ENCODE measurements around the gene MRPL36. TPM values are rescaled to one million over a fixed set of nuclear protein-coding genes. Genes with fewer than 3 reads are reported as not detected.

The MRPL36 gene
- total RNA-seq, 1 donor from 2014 or later, result 51.6 TPM

DNA sequence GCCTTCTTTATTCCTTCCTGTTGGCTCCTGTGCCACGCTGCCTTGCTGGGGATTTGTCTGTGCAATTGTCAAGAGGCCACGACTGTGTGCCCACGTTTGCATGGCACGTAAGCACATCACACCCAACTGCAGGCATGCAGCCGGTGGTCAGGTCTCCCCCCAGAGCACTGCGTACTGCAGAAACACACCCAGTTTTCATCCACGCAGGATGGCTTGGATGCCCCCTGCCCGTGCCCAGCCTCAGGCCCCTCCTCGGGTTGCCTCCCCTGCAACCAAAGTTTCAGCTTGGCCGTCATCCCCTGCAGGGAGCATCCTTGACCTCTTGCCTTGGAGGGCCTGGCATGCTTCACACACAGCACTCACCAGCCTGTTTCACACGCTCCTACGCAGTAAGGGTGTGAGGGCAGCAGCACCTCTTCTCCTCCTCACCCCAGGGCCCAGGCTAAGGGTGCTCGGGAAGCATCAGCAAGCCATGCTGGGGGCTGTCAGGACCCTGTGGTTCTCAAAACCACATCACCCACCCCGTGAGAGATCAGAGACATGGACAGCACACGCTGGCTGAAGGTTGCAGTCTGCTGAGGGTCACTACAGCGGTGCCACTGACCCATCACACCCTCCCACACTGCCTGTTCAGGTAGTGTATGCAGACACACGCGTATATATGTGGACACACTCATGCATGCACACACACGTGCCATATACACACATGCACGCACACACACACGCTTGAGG is 3.1 kb downstream of the MRPL36 start:
- DNase-seq (ENCODE audit: low read depth), result no peak

DNA sequence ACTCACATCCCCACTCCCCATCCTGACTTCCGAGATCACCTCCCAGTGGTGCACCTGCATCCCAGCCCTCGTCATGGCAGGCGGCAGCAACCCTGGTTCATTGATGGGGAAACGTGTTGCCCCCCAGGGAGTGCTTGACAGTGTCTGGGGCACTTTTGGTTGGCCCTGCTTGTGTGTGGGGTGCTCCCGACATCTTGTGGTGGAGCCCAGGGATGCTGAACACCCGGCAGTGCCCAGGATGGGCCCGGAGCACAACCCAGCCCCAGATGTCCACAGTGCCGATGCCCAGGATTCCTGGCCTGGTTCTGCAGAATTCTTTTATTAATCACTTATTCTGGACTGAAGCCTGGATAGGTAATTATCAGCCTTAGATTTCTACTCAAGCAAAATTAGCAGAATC is 3.7 kb downstream of the MRPL36 start:
- TF ChIP-seq, protein P1, sequence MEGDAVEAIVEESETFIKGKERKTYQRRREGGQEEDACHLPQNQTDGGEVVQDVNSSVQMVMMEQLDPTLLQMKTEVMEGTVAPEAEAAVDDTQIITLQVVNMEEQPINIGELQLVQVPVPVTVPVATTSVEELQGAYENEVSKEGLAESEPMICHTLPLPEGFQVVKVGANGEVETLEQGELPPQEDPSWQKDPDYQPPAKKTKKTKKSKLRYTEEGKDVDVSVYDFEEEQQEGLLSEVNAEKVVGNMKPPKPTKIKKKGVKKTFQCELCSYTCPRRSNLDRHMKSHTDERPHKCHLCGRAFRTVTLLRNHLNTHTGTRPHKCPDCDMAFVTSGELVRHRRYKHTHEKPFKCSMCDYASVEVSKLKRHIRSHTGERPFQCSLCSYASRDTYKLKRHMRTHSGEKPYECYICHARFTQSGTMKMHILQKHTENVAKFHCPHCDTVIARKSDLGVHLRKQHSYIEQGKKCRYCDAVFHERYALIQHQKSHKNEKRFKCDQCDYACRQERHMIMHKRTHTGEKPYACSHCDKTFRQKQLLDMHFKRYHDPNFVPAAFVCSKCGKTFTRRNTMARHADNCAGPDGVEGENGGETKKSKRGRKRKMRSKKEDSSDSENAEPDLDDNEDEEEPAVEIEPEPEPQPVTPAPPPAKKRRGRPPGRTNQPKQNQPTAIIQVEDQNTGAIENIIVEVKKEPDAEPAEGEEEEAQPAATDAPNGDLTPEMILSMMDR (IDR thresholded peaks at IDR 0.05; ENCODE audit: insufficient read depth, low read length, poor library complexity, severe bottlenecking), result no peak
- Histone ChIP-seq H3K4me3 (ENCODE audit: low read depth, low read length) (no peak overlapping the region), H3K36me3 (ENCODE audit: control insufficient read depth, insufficient read depth, low read length) (no peaks in the 10 kb centered on the region), H3K27me3 (ENCODE audit: control insufficient read depth, insufficient read depth, low read length) (no peaks in the 10 kb centered on the region)
- no peak for DNase-seq (ENCODE audit: low read depth)

More for the DNA sequence above, 3.1 kb downstream of the MRPL36 start:
- Histone ChIP-seq H3K4me3 (ENCODE audit: low read depth, low read length) (no peak overlapping the region), H3K27me3 (ENCODE audit: control insufficient read depth, insufficient read depth, low read length) (no peaks in the 10 kb centered on the region), H3K36me3 (ENCODE audit: control insufficient read depth, insufficient read depth, low read length) (no peaks in the 10 kb centered on the region)
- TF ChIP-seq, protein P1 (IDR thresholded peaks at IDR 0.05; ENCODE audit: insufficient read depth, low read length, poor library complexity, severe bottlenecking), result no peak

DNA sequence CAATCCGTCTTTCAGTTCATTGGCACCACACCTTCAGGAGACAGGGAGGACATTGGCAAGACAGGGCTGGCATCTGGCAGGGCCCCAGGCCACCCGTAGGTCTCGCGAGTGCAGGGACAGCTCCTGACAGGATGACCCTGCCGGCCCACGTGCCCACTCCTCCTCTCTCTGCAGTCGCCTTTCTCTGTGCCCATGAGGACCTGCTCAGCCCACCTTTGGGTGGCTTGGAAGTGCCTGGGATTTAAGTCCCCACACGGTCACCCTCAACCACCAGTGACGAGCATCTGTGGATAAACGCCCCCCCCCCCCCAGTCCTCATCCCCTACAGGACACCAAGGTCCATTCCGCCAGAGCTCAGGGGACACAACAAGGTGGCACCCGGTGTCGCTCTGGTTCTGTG is 4.1 kb downstream of the MRPL36 start:
- no peaks in the 10 kb centered on the region for H3K36me3 ChIP-seq (ENCODE audit: control insufficient read depth, insufficient read depth, low read length)
- TF ChIP-seq, protein P1 (IDR thresholded peaks at IDR 0.05; ENCODE audit: insufficient read depth, low read length, poor library complexity, severe bottlenecking), result no peak
- no peak for DNase-seq (ENCODE audit: low read depth)
- H3K4me3 ChIP-seq (ENCODE audit: low read depth, low read length), result no peak overlapping the region
- no peaks in the 10 kb centered on the region for H3K27me3 ChIP-seq (ENCODE audit: control insufficient read depth, insufficient read depth, low read length)

DNA sequence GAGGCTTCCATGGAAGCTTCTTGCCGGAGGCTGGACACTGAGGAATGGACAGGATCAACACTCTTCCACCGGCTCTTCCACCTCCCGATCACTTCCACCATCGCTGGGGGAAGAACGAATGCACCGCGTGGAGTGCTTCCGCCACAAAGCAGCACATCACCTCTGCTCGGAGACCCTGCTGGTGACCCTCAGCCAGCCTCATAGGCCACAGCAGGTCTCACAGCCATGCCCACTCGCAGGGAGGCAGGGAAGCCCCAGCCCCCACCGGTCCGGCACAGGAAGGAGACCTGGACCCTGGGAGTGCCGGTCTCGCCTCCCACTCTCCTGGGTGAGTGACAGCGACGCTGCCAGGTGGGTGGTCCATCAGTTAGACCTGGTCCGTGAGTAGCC is 4.7 kb downstream of the MRPL36 start:
- no peaks in the 10 kb centered on the region for H3K36me3 ChIP-seq (ENCODE audit: control insufficient read depth, insufficient read depth, low read length)
- no peak overlapping the region for H3K4me3 ChIP-seq (ENCODE audit: low read depth, low read length)
- H3K27me3 ChIP-seq (ENCODE audit: control insufficient read depth, insufficient read depth, low read length), result no peaks in the 10 kb centered on the region
- TF ChIP-seq, protein P1 (IDR thresholded peaks at IDR 0.05; ENCODE audit: insufficient read depth, low read length, poor library complexity, severe bottlenecking), result no peak
- no peak for DNase-seq (ENCODE audit: low read depth)

DNA sequence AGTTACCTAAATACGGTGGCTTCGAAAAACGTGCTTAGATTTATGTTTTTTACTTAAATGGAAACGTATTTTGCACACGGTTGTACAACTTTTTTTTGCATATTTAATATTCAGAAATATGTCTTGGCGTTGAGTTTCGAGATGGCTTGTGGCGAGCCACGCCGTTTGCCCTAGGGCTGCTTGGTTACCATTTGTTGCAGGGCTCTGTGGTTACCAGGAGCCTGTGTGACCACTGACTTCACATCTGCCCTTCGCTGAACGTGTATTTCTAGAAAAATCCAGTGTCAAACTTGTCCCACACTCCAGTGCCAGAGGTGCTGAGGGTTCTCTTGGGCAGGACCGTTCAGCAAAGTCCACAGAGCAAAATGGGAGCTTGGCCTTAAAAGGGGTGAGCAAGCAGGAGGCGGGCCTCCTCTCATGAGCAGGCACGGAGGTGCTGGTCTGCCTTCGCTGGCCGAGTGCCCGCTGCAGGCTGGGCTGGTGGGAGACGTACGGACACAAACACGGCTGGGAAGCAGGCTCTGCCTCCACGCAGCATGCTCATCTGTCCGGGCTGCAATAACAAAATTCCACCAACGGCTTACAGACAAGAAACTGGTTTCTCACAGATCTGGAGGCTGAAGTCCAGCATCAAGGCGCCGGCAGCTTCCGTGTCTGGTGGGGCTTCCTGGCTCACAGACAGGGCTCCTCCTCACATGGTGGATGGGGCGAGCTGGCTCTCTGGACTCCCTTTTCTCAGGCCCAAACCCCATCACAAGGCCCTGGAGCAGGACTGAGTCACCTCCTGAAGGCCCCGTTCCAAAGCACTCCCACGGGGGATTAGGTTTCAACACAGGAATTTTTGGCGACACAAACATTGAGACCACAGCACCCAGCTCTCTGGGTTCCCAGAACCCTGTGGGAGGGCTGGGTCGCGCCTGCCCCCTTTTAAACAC is 5.4 kb downstream of the MRPL36 start:
- Histone ChIP-seq H3K27me3 (ENCODE audit: control insufficient read depth, insufficient read depth, low read length) (no peaks in the 10 kb centered on the region), H3K4me3 (ENCODE audit: low read depth, low read length) (no peak overlapping the region), H3K36me3 (ENCODE audit: control insufficient read depth, insufficient read depth, low read length) (no peaks in the 10 kb centered on the region)
- TF ChIP-seq, protein P1 (IDR thresholded peaks at IDR 0.05; ENCODE audit: insufficient read depth, low read length, poor library complexity, severe bottlenecking), result no peak
- no peak for DNase-seq (ENCODE audit: low read depth)

Measured in kidney epithelial cell (primary cell).